K562 (cell line): Measurements from ENCODE around the gene AAGAB. TPM values are rescaled to one million over a fixed set of nuclear protein-coding genes. Genes with fewer than 3 reads are reported as not detected.

Experiments
- ATAC-seq: fragments of 200-7000 bp; cut with Tn5 transposase; 3 replicates; pipeline ENCODE4 v1.9.1; 2020; ENCODE audit warnings: moderate library complexity
- BruUV-seq: library from RNA; stranded (reverse); fragments of 400-500 nt; replicated peaks from 2 replicates; lab custom pipeline; 2021; lab: Mats Ljungman, UMichigan
- CTCF ChIA-PET: fragments of 300-600 bp; formaldehyde crosslinking; extraction: SDS; loops from one replicate; lab custom pipeline; 2021; ENCODE audit warnings: low intra/inter-chr PET ratio; lab: Yijun Ruan, JAX
- POLR2A ChIA-PET: fragments of 300-600, 350-650 bp; sonication (Branson Sonifier 250); formaldehyde crosslinking; extraction: SDS; loops from one replicate; lab custom pipeline; 2021; ENCODE audit warnings: antibody characterized with exemption, inconsistent platforms; lab: Yijun Ruan, JAX
- DNase-seq, 4 experiments: peaks; one replicate each; pipeline versions ENCODE4 v3.0.0 to v3.0.0-alpha.2; 2011 to 2018; ENCODE audit warnings: low spot score in 3 of 4, mixed read lengths in 3 of 4; ENCODE audit errors: extremely low read depth in 1 of 4
- FAIRE-seq: peaks from 2 replicates; lab custom pipeline; 2011; peaks lifted over from hg19 to GRCh38; lab: Jason Lieb, UNC
- H2AFZ ChIP-seq: 2 replicates; pipeline ENCODE4 v1.6.0; 2011; ENCODE audit warnings: low read depth, low read length, control low read depth, inconsistent platforms
- H3K27ac ChIP-seq: fragments of 200-600 bp; 3 replicates; pipeline ENCODE4 v1.8.0; 2011; ENCODE audit warnings: low read depth, mild to moderate bottlenecking, control low read depth, inconsistent platforms, low read length, moderate library complexity, mixed read lengths; ENCODE audit errors: extremely low read depth
- H3K27me3 ChIP-seq, 2 experiments: fragments of 300-600 bp in 1 of 2; 2 replicates in 1 of 2; 3 replicates in 1 of 2; pipeline versions ENCODE4 v1.6.0 to v1.8.0; 2011; ENCODE audit warnings: inconsistent platforms in 2 of 2, low read length in 2 of 2, mild to moderate bottlenecking in 1 of 2, mixed read lengths in 1 of 2, moderate library complexity in 1 of 2; ENCODE audit not compliant: control insufficient read depth in 2 of 2, insufficient read depth in 2 of 2
- H3K36me3 ChIP-seq: fragments of 300-600 bp; 3 replicates; pipeline ENCODE4 v1.8.0; 2011; ENCODE audit warnings: mild to moderate bottlenecking, low read length, inconsistent platforms; ENCODE audit not compliant: control insufficient read depth, insufficient read depth
- H3K4me1 ChIP-seq, 2 experiments: fragments of 200-600 bp in 1 of 2; replicated peaks in 1 of 2; 2 replicates in 1 of 2; 3 replicates in 1 of 2; pipeline versions ENCODE4 v1.5.1 to v1.8.0; 2011; ENCODE audit warnings: inconsistent platforms in 2 of 2, low read length in 2 of 2, mild to moderate bottlenecking in 1 of 2, mixed read lengths in 1 of 2, moderate library complexity in 1 of 2; ENCODE audit not compliant: control insufficient read depth in 2 of 2, insufficient read depth in 2 of 2
- H3K4me2 ChIP-seq: 2 replicates; pipeline ENCODE4 v1.6.1; 2011; ENCODE audit warnings: low read length, control low read depth, inconsistent platforms, mixed read lengths; ENCODE audit not compliant: insufficient read depth
- H3K4me3 ChIP-seq: fragments of 200-600 bp; sonication (generic), shearing (Covaris generic); 2 replicates; pipeline ENCODE4 v1.5.1; 2016; ENCODE audit warnings: control low read depth, inconsistent platforms
- H3K79me2 ChIP-seq: fragments of 200-600 bp; 3 replicates; pipeline ENCODE4 v1.8.0; 2011; ENCODE audit warnings: low read length, inconsistent platforms; ENCODE audit not compliant: control insufficient read depth, insufficient read depth
- H3K9ac ChIP-seq, 2 experiments: 2 replicates each; pipeline versions ENCODE4 v1.6.0 to v1.6.1; 2011; ENCODE audit warnings: low read depth in 2 of 2, low read length in 2 of 2, control low read depth in 1 of 2, inconsistent platforms in 1 of 2, mild to moderate bottlenecking in 1 of 2, mixed read lengths in 1 of 2; ENCODE audit not compliant: insufficient read depth in 1 of 2
- H3K9me1 ChIP-seq: one replicate; pipeline ENCODE4 v1.6.0; 2011; ENCODE audit warnings: inconsistent platforms, mild to moderate bottlenecking, low read length, moderate library complexity; ENCODE audit not compliant: control insufficient read depth, insufficient read depth
- H3K9me3 ChIP-seq: replicated peaks from 2 replicates; pipeline ENCODE4 v1.5.1; 2011; ENCODE audit warnings: low read depth, low read length, inconsistent platforms; ENCODE audit not compliant: control insufficient read depth, insufficient read depth
- H4K20me1 ChIP-seq: replicated peaks from 2 replicates; pipeline ENCODE4 v1.6.1; 2011; ENCODE audit warnings: low read length, inconsistent platforms, mixed read lengths; ENCODE audit not compliant: control insufficient read depth, insufficient read depth
- AFF4 ChIP-seq: sonication (generic); formaldehyde crosslinking; IDR thresholded peaks from 2 replicates; pipeline ENCODE4 v1.8.0; 2023; ENCODE audit warnings: mild to moderate bottlenecking, missing genetic modification reagents
- CBFB ChIP-seq: sonication (generic); formaldehyde crosslinking; IDR thresholded peaks from 2 replicates; pipeline ENCODE4 v1.4.0; 2020; ENCODE audit warnings: mild to moderate bottlenecking, missing genetic modification reagents
- NFRKB ChIP-seq: fragments of 450-650 bp; IDR thresholded peaks from 2 replicates; pipeline ENCODE4 v1.6.1; 2016; ENCODE audit warnings: low read depth
- NR0B1 ChIP-seq: fragments of 450-650 bp; IDR thresholded peaks from one replicate; pipeline ENCODE4 v1.6.1; 2018; ENCODE audit warnings: mild to moderate bottlenecking, moderate library complexity; ENCODE audit not compliant: partially characterized antibody
- POLR2G ChIP-seq: fragments of 200-400 bp; formaldehyde crosslinking; IDR thresholded peaks from 2 replicates; pipeline ENCODE4 v1.6.1; 2017; ENCODE audit warnings: low read depth, mild to moderate bottlenecking, antibody characterized with exemption, low read length, moderate library complexity
- RCOR1 ChIP-seq, 2 experiments: IDR thresholded peaks; 2 replicates each; pipeline ENCODE4 v1.6.1; 2012; ENCODE audit warnings: low read depth in 2 of 2, low read length in 2 of 2, borderline replicate concordance in 1 of 2, improper control_type of control experiment in 1 of 2
- RUNX1 ChIP-seq: sonication (generic); IDR thresholded peaks from 2 replicates; pipeline ENCODE4 v1.6.1; 2016; ENCODE audit warnings: antibody characterized with exemption, low read depth
- TAF15 ChIP-seq: fragments of 200-400 bp; formaldehyde crosslinking; IDR thresholded peaks from 2 replicates; pipeline ENCODE4 v1.6.1; 2017; ENCODE audit warnings: mild to moderate bottlenecking, low read depth, low read length, moderate library complexity
- ZNF253 ChIP-seq: fragments of 250-450 bp; sonication (Bioruptor Pico); conservative IDR thresholded peaks from 2 replicates; pipeline ENCODE4 v1.6.1; 2021; ENCODE audit warnings: mild to moderate bottlenecking
- WGBS: fragments of 100-300 bp; shearing (Covaris generic); methylation state at CpG from one replicate; pipeline ENCODE4 v1.1.6; 2016; ENCODE audit warnings: low coverage, mixed read lengths; ENCODE audit not compliant: insufficient coverage; ENCODE audit errors: missing lambda C conversion rate; 5-methylcytosine and 5-hydroxymethylcytosine counted together
- in situ Hi-C: fragments of 300-500 bp; cut with MboI; formaldehyde crosslinking; loops from 4 replicates; pipeline ENCODE4 v1.15.0; 2018; ENCODE audit warnings: inconsistent platforms, mixed read lengths
- intact Hi-C: fragments of 100-400 bp; cut with micrococcal nuclease; formaldehyde crosslinking; loops from 2 replicates; pipeline ENCODE4 v1.14.2; 2022
- polyA plus RNA-seq, 8 experiments: library from polyadenylated mRNA; depleted of rRNA in 4 of 8; stranded (reverse) in 5 of 8; unstranded in 3 of 8; fragments of >200 nt; fragmentation: Nextera tagmentation in 2 of 8; fragmentation: Illumina TruSeq in 1 of 8; extraction: Ambion mirVana in 2 of 8; extraction: Trizol in 1 of 8; gene quantifications; 2 replicates each; pipeline versions ENCODE4 v1.2.1 to v1.2.3, GENCODE V29; 2011 to 2014; ENCODE audit warnings: inconsistent platforms in 1 of 8, missing spikeins in 1 of 8
- total RNA-seq, 7 experiments: library from RNA; depleted of rRNA in 6 of 7; stranded (reverse); fragments of >200 nt in 6 of 7; fragmentation: Illumina TruSeq in 2 of 7; extraction: Trizol in 2 of 7; gene quantifications; 2 replicates each; pipeline versions ENCODE4 v1.2.1 to v1.2.3, GENCODE V29; 2011 to 2021; ENCODE audit warnings: low replicate concordance in 1 of 7
- TF ChIP-seq, protein P1 (sequence below): fragments of 250-450 bp; sonication (Bioruptor Pico); IDR thresholded peaks from 2 replicates; pipeline ENCODE4 v1.9.0; 2021; ENCODE audit warnings: mild to moderate bottlenecking
- TF ChIP-seq, protein P2 (sequence below), 2 experiments: IDR thresholded peaks; 2 replicates each; pipeline ENCODE4 v1.6.1; 2011; ENCODE audit warnings: borderline replicate concordance in 1 of 2, control low read depth in 1 of 2, low read depth in 1 of 2, low read length in 1 of 2, mild to moderate bottlenecking in 1 of 2, mixed read lengths in 1 of 2, moderate library complexity in 1 of 2; ENCODE audit not compliant: insufficient read depth in 1 of 2, insufficient read length in 1 of 2, poor library complexity in 1 of 2, severe bottlenecking in 1 of 2; ENCODE audit errors: extremely low read depth in 1 of 2

The AAGAB gene
- total and polyA plus RNA-seq, 9 of the 15 experiments (the other 6 are each of a cell fraction or from before 2014, with no cell fraction given) = 17.8 to 109 (median 58.3) TPM

GRCh38 chr15:67202991-67203390, 51.5 kb downstream of the AAGAB start (continued):
- TF ChIP-seq AFF4 (CRISPR knock-in tag) (no peak), RCOR1 (IDR thresholded peaks at IDR 0.05; ENCODE audit: borderline replicate concordance in 1 of 2, low read depth in 2 of 2, low read length in 2 of 2) (no peak)

GRCh38 chr15:67202091-67202490, 52.4 kb downstream of the AAGAB start:
- intact Hi-C loops = no loop called here
- POLR2A ChIA-PET = interaction anchor here (1.2 to 1.3 kb wide), 2 partner anchors 9 kb away, joined by 3 to 4 read pairs; no protein-coding TSS in a partner anchor
- H3K36me3 ChIP-seq = peaks cover 83% of the 10 kb centered on the region
- H3K4me2 ChIP-seq = no peak overlapping the region
- DNase-seq (no peak), FAIRE-seq (no peak), ATAC-seq (no peak)
- no peaks in the 10 kb centered on the region for H4K20me1 ChIP-seq
- 94% methylated on average over 2 of the region's 2 CpGs for WGBS
- CTCF ChIA-PET = no interaction called here
- no peaks in the 10 kb centered on the region; a peak in 1 of 5 replicates for H3K4me1 ChIP-seq
- no peaks in the 10 kb centered on the region for H3K79me2 ChIP-seq
- in situ Hi-C loops = no loop called here
- no peaks in the 10 kb centered on the region for H3K9me3 ChIP-seq
- TSS peak; percentile 60 for BruUV-seq
- TF ChIP-seq RUNX1 (no peak), CBFB (CRISPR knock-in tag) (no peak), TAF15 (no peak), NFRKB (no peak), ZNF253 (CRISPR knock-in tag) (no peak), POLR2G (no peak), NR0B1 (no peak)
- TF ChIP-seq, protein P1, sequence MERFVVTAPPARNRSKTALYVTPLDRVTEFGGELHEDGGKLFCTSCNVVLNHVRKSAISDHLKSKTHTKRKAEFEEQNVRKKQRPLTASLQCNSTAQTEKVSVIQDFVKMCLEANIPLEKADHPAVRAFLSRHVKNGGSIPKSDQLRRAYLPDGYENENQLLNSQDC (CRISPR knock-in tag) = no peak
- TF ChIP-seq, protein P2, sequence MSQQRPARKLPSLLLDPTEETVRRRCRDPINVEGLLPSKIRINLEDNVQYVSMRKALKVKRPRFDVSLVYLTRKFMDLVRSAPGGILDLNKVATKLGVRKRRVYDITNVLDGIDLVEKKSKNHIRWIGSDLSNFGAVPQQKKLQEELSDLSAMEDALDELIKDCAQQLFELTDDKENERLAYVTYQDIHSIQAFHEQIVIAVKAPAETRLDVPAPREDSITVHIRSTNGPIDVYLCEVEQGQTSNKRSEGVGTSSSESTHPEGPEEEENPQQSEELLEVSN (IDR thresholded peaks at IDR 0.05; ENCODE audit: borderline replicate concordance in 1 of 2, extremely low read depth in 1 of 2, insufficient read depth in 1 of 2, insufficient read length in 1 of 2, low read depth in 1 of 2, low read length in 1 of 2, poor library complexity in 1 of 2, severe bottlenecking in 1 of 2) = no peak
- TF ChIP-seq, all 486 proteins: peak for 0
- Histone ChIP-seq H2AFZ (no peak overlapping the region), H3K9ac (no peak overlapping the region), H3K27ac (no peak overlapping the region), H3K4me3 (no peak overlapping the region), H3K9me1 (no peaks in the 10 kb centered on the region), H3K27me3 (no peaks in the 10 kb centered on the region)
